ENCODE measurements around the gene SLC25A25.

DNA sequence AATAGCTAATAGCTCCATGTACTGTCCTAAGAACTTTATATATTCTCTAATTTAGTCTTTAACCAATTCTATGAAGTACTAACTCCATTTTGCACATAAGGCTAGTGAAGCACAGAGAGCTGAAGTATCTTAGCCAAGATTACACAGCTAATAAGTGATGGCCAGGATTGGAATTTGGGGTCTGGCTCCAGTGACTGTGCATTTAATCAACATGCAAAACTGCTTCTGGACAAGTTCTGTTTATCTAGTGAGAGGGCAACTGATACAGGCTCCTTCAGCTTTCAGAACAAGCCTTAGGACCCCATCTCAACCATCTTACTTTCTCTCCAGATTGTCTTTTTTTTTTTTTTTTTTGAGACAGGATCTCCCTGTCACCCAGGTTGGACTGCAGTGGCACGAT, 21.3 kb downstream of the SLC25A25 start:
- no peak for TF ChIP-seq POLR2A (IDR thresholded peaks at IDR 0.05)
- no peak for TF ChIP-seq CTCF (IDR thresholded peaks at IDR 0.05)

All from adrenal gland (tissue), 5 donors.